ENCODE data around the gene BAAT. TPM values are rescaled to one million over a fixed set of nuclear protein-coding genes. Genes with fewer than 3 reads are reported as not detected.

BAAT gene
- polyA plus RNA-seq, 1 donor (not counting 4 experiments of a cell fraction or from before 2014, with no cell fraction given), result 0.14 TPM

DNA sequence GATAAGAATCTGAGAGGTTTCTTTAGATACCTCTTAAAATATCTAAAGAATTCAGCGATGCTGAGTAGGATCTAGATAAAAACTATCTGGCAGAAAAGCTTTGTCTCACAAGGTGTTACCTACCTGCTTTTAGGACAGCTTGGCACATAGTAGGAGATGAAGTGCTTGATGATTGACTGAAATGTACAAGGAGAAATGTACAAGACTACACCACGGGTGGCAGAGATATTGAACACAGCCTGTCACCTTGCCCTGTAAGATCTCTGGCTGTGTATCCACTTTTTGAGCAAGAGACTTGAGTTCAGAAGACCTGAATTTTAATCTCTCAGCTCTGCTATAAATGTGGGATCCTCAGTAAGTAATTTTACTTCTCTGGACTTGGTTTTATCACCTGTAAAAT is 35.1 kb upstream of the BAAT start:
- Histone ChIP-seq H3K27me3 (ENCODE audit: control insufficient read depth, extremely low read depth, insufficient read depth, low read length) (no peaks in the 10 kb centered on the region), H4K20me1 (ENCODE audit: control insufficient read depth, extremely low read depth, insufficient read depth, low read length) (no peaks in the 10 kb centered on the region), H2AFZ (ENCODE audit: control insufficient read depth, low read length) (no peak overlapping the region), H3K9me3 (ENCODE audit: control insufficient read depth, low read depth, low read length) (no peaks in the 10 kb centered on the region), H3K4me3 (ENCODE audit: control insufficient read depth in 2 of 3, extremely low read depth in 1 of 3, insufficient read depth in 2 of 3, low read depth in 1 of 3, low read length in 3 of 3) (no peak overlapping the region), H3K4me1 (ENCODE audit: control insufficient read depth, extremely low read depth, insufficient read depth, low read length) (no peaks in the 10 kb centered on the region), H3K27ac (ENCODE audit: control insufficient read depth, insufficient read depth, low read length) (no peak overlapping the region), H3K36me3 (ENCODE audit: control insufficient read depth in 2 of 2, extremely low read depth in 1 of 2, insufficient read depth in 2 of 2, low read length in 2 of 2) (no peaks in the 10 kb centered on the region), H3K4me2 (ENCODE audit: control insufficient read depth, extremely low read depth, insufficient read depth, low read depth, low read length) (no peak overlapping the region), H3K79me2 (ENCODE audit: control insufficient read depth, insufficient read depth, low read length) (no peaks in the 10 kb centered on the region), H3K9ac (ENCODE audit: control insufficient read depth, extremely low read depth, insufficient read depth, low read length) (no peak overlapping the region), H3K9me1 (ENCODE audit: control insufficient read depth, extremely low read depth, insufficient read depth, low read length) (no peaks in the 10 kb centered on the region)
- DNase-seq (ENCODE audit: low read depth, low spot score) (no peak), FAIRE-seq (no peak)
- dilution Hi-C loops (cut with MboI; ENCODE audit: extremely low pct_ligation_motif_present, low sequenced_read_pairs), result no loop called here
- TF ChIP-seq EZH2 (IDR thresholded peaks at IDR 0.05; ENCODE audit: low read length), result no peak
- TF ChIP-seq, protein P1, sequence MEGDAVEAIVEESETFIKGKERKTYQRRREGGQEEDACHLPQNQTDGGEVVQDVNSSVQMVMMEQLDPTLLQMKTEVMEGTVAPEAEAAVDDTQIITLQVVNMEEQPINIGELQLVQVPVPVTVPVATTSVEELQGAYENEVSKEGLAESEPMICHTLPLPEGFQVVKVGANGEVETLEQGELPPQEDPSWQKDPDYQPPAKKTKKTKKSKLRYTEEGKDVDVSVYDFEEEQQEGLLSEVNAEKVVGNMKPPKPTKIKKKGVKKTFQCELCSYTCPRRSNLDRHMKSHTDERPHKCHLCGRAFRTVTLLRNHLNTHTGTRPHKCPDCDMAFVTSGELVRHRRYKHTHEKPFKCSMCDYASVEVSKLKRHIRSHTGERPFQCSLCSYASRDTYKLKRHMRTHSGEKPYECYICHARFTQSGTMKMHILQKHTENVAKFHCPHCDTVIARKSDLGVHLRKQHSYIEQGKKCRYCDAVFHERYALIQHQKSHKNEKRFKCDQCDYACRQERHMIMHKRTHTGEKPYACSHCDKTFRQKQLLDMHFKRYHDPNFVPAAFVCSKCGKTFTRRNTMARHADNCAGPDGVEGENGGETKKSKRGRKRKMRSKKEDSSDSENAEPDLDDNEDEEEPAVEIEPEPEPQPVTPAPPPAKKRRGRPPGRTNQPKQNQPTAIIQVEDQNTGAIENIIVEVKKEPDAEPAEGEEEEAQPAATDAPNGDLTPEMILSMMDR (optimal IDR thresholded peaks at IDR 0.05 in 1 of 3, IDR thresholded peaks at IDR 0.05 in 1 of 3, conservative IDR thresholded peaks at IDR 0.05 in 1 of 3; ENCODE audit: extremely low read depth in 1 of 3, insufficient read depth in 2 of 3, low read length in 3 of 3), result no peak

DNA sequence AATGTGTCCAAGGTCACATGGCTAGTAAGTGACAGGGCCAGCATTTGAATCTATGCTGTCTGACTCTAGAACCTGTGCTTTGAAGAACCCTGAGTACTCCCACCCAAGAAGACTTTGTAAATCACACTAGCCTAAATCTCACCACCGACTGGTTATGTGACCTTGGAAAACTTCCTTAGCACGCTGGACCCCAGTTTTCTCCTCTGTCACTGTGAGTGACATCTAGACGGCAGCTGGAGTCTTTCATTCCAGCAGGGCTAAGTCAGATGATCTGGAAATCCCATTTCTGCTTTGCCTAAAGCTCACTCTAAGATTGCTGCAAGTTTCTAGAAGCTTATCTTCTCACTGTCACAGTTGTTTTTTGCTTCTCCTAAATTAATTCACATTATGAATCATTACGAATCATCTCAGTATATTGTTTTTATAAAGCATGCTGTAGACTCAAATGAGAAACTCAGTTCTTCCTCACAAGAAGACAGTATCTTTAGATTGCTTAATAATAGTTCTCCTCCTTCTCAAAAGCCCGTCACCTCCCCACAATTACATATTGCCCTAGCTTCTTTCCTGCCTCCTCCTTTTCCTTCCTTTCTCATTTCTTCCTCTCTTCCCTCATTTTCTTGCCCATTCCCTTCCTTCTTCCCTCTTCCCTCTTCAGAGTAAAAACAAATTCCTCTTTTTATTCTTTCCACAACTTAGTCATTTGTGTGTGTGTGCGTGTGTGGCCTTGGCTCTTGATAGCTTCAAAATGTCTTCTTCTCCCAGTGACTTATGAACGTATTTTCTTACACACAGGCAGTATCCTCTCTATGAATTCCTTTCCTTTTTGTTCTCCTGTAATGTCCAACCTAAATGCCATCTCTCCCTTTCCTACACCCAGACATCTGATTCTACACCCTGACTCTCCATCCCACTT is 34.0 kb upstream of the BAAT start:
- Histone ChIP-seq H3K27ac (ENCODE audit: control insufficient read depth, insufficient read depth, low read length) (no peak overlapping the region), H3K9me1 (ENCODE audit: control insufficient read depth, extremely low read depth, insufficient read depth, low read length) (no peaks in the 10 kb centered on the region), H3K36me3 (ENCODE audit: control insufficient read depth in 2 of 2, extremely low read depth in 1 of 2, insufficient read depth in 2 of 2, low read length in 2 of 2) (no peaks in the 10 kb centered on the region), H3K79me2 (ENCODE audit: control insufficient read depth, insufficient read depth, low read length) (no peaks in the 10 kb centered on the region), H3K9ac (ENCODE audit: control insufficient read depth, extremely low read depth, insufficient read depth, low read length) (no peak overlapping the region), H3K4me3 (ENCODE audit: control insufficient read depth in 2 of 3, extremely low read depth in 1 of 3, insufficient read depth in 2 of 3, low read depth in 1 of 3, low read length in 3 of 3) (no peak overlapping the region), H3K9me3 (ENCODE audit: control insufficient read depth, low read depth, low read length) (no peaks in the 10 kb centered on the region), H3K27me3 (ENCODE audit: control insufficient read depth, extremely low read depth, insufficient read depth, low read length) (no peaks in the 10 kb centered on the region), H2AFZ (ENCODE audit: control insufficient read depth, low read length) (no peak overlapping the region), H3K4me1 (ENCODE audit: control insufficient read depth, extremely low read depth, insufficient read depth, low read length) (no peaks in the 10 kb centered on the region), H3K4me2 (ENCODE audit: control insufficient read depth, extremely low read depth, insufficient read depth, low read depth, low read length) (no peak overlapping the region), H4K20me1 (ENCODE audit: control insufficient read depth, extremely low read depth, insufficient read depth, low read length) (no peaks in the 10 kb centered on the region)
- no peak for FAIRE-seq
- DNase-seq (ENCODE audit: low read depth, low spot score), result no peak
- TF ChIP-seq, protein P1 (optimal IDR thresholded peaks at IDR 0.05 in 1 of 3, IDR thresholded peaks at IDR 0.05 in 1 of 3, conservative IDR thresholded peaks at IDR 0.05 in 1 of 3; ENCODE audit: extremely low read depth in 1 of 3, insufficient read depth in 2 of 3, low read length in 3 of 3), result no peak
- TF ChIP-seq EZH2 (IDR thresholded peaks at IDR 0.05; ENCODE audit: low read length), result no peak
- dilution Hi-C loops (cut with MboI; ENCODE audit: extremely low pct_ligation_motif_present, low sequenced_read_pairs), result no loop called here

Data from keratinocyte (primary cell).